ENCODE measurements around the gene RABGAP1L.

DNA sequence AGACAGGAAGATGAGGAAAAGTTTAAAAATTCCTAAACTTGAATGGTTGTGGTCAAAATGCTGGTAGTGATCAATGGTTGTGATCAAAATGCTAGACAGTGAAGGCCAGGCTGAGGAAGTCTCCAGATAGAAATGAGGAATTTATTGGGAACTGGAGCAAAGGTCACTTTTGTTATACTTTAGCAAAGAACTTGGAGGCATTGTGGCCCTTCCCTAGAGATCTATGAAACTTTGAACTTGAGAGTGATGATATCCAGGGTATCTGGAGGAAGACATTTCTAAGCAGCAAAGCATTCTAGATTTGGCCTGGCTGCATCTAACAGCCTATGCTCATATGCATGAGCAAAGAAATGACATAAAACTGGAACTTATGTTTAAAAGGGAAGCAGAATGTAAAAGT is 35.5 kb upstream of the RABGAP1L start:
- TF ChIP-seq, protein P1, sequence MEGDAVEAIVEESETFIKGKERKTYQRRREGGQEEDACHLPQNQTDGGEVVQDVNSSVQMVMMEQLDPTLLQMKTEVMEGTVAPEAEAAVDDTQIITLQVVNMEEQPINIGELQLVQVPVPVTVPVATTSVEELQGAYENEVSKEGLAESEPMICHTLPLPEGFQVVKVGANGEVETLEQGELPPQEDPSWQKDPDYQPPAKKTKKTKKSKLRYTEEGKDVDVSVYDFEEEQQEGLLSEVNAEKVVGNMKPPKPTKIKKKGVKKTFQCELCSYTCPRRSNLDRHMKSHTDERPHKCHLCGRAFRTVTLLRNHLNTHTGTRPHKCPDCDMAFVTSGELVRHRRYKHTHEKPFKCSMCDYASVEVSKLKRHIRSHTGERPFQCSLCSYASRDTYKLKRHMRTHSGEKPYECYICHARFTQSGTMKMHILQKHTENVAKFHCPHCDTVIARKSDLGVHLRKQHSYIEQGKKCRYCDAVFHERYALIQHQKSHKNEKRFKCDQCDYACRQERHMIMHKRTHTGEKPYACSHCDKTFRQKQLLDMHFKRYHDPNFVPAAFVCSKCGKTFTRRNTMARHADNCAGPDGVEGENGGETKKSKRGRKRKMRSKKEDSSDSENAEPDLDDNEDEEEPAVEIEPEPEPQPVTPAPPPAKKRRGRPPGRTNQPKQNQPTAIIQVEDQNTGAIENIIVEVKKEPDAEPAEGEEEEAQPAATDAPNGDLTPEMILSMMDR (IDR thresholded peaks at IDR 0.05; ENCODE audit: low read depth, low read length) = no peak
- no peak for TF ChIP-seq POLR2A (IDR thresholded peaks at IDR 0.05; ENCODE audit: extremely low read depth, insufficient read length)
